LNCaP clone FGC (cell line): ENCODE measurements around the gene NOL3.

ENCODE experiments used
- DNase-seq: peaks from one replicate; pipeline ENCODE4 v3.0.0-alpha.2; 2011; ENCODE audit warnings: low read depth
- H3K4me3 ChIP-seq: 2 replicates; pipeline ENCODE4 v1.5.1; 2011; ENCODE audit warnings: mild to moderate bottlenecking, low read depth, low read length, control low read depth
- TF ChIP-seq, protein P1 (sequence below): IDR thresholded peaks from 2 replicates; pipeline ENCODE4 v1.5.1; 2012; ENCODE audit warnings: mild to moderate bottlenecking; ENCODE audit not compliant: control insufficient read depth, insufficient read depth; ENCODE audit errors: extremely low read depth

Gene NOL3

DNA sequence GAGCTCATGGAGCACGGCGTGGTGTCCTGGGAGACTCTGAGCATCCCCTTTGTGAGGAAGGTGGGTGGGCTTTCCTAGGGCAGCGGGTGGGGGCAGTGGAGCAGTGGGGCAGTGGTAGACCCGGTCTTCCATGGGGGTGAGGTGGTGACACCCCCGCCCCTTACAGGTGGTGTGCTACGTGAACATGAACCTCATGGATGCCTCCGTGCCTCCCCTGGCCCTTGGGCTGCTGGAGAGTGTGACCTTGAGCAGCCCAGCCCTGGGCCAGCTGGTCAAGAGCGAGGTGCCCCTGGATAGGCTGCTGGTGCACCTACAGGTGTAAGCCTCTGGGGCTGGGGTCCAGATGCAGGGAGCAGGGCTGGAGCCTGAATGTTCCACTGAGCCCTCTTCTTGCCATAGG, 30.2 kb downstream of the NOL3 start:
- no peak for DNase-seq
- TF ChIP-seq, protein P1, sequence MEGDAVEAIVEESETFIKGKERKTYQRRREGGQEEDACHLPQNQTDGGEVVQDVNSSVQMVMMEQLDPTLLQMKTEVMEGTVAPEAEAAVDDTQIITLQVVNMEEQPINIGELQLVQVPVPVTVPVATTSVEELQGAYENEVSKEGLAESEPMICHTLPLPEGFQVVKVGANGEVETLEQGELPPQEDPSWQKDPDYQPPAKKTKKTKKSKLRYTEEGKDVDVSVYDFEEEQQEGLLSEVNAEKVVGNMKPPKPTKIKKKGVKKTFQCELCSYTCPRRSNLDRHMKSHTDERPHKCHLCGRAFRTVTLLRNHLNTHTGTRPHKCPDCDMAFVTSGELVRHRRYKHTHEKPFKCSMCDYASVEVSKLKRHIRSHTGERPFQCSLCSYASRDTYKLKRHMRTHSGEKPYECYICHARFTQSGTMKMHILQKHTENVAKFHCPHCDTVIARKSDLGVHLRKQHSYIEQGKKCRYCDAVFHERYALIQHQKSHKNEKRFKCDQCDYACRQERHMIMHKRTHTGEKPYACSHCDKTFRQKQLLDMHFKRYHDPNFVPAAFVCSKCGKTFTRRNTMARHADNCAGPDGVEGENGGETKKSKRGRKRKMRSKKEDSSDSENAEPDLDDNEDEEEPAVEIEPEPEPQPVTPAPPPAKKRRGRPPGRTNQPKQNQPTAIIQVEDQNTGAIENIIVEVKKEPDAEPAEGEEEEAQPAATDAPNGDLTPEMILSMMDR: no peak

DNA sequence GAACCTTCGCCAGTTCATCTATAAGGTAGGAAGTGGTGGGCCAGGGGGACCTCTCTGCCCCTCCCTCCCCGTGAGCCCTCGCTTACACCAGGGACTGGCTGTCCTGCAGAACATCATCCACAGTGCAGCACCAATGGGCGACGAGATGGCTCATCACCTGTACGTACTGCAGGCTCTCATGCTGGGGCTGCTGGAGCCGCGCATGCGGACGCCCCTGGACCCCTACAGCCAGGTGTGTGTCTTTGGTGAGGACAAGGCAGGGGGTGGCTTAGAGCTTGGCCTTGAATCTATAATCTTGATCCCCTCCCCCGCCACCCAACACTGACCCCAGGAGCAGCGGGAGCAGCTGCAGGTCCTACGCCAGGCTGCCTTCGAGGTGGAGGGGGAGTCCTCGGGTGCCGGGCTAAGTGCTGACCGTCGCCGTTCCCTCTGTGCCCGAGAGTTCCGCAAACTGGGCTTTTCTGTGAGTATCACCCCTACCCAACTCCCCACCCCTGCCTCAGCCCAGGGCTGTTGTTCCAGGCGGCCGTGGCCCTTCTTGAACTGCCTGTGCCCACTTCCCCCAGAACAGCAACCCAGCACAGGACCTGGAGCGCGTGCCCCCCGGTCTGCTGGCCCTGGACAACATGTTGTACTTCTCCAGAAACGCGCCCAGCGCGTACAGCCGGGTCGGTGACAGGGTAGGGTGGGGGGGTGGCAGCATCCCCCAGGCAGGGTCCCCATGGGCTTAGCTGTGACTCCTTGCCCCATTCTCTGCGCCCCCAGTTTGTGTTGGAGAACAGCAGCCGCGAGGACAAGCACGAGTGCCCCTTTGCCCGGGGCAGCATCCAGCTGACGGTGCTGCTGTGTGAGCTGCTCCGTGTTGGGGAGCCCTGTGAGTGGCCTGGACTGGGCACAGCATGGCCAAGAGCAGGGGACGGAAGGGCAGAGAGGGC, 31.3 kb downstream of the NOL3 start:
- no peak for DNase-seq
- no peak overlapping the region for H3K4me3 ChIP-seq
- TF ChIP-seq, protein P1: no peak

More for the DNA sequence above, 30.2 kb downstream of the NOL3 start:
- peak overlapping the region; percentile 76 for H3K4me3 ChIP-seq

DNA sequence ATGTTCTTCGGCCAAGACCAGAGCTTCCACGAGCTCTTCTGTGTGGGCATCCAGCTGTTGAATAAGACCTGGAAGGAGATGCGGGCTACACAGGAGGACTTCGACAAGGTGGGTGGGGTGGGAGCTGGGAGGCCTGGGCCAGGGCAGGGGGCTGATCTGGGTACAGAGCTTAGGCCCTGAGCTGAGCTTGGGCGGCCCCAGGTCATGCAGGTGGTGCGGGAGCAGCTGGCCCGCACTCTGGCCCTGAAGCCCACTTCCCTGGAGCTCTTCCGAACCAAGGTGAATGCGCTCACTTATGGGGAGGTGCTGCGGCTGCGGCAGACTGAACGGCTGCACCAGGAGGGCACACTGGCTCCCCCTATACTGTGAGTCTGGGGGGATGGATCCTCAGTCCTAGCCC, 32.1 kb downstream of the NOL3 start:
- no peak overlapping the region for H3K4me3 ChIP-seq
- TF ChIP-seq, protein P1: no peak
- no peak for DNase-seq

DNA sequence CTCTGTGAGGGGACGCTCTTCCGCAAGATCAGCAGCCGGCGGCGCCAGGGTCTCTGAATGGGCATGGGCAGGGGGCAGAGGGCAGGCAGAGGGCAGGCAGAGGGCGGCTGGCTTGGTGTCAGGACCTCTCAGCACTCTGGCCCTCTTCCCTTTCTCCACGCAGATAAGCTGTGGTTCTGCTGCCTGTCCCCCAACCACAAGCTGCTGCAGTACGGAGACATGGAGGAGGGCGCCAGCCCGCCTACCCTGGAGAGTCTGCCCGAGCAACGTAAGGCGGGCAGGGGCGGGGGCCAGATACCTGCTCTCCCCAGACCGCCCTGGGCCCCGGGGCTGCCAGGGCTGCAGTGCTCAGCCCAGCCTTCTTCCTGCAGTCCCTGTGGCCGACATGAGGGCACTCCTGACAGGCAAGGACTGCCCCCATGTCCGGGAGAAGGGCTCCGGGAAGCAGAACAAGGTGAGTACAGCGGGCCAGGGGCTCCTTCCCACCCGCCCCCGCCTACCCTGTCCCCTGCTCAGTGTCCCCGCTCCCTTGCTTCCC, 32.7 kb downstream of the NOL3 start:
- H3K4me3 ChIP-seq: no peak overlapping the region
- no peak for DNase-seq
- TF ChIP-seq, protein P1: no peak

DNA sequence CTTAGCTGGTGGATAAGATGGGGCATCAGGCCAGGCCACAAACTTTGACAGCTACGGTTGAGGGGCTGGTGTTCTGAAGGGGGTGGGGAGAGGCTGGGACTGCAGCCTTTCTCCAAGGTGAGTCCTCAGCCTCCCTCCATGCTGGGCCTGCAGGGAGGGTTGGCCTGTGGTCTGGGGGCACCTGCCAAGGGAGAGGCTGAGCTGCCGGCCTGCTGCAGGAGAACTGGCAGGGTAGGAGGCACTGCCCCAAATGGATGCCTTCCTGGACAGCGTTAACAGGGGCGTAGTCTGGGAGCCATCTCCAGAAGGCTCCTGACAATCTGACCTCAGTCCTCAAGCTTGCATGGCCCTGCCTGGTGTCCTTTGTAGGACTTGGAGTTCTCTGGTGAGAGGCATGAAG, 33.7 kb downstream of the NOL3 start:
- no peak for DNase-seq
- H3K4me3 ChIP-seq: no peak overlapping the region
- TF ChIP-seq, protein P1: no peak

DNA sequence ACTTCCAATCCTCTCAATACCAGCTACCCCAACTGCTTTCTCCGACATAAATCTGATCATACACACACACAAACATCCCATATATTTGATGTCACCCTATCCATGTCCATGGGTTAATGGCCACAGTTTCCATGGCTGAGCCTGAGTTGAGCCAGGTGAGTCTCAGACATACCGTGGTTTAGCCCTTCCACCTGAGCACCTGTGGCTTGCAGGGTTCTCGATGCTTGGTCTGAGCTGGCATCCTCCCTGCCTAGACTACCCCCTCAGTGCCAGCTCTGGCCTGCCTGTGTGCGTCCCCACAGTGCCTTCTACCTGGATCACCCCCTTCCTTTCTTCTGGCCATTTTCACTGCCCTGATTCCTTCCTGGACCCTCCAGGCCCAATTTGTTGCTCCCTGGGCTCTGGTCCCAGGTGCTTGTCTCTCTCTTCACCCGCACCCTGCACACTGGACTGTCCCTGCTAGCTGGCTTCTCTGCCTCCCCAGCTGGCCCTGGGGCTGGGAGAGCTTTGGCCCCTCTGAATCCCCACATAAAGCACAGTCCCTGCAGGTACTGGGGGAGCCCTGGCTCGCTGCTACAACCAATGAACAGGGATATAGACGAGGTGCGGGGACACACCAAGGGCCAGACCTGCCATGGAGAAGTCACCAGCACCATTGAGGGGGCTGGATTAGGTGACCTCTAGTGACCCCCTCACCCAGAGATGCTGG, 35.9 kb downstream of the NOL3 start:
- TF ChIP-seq, protein P1: no peak
- H3K4me3 ChIP-seq: no peak overlapping the region
- DNase-seq: no peak
